GM10248 (cell line): ENCODE results near the gene MTR.

ENCODE experiments used
- CTCF ChIA-PET: fragments of 300-600 bp; sonication (Branson Sonifier 250); formaldehyde crosslinking; extraction: SDS; loops from one replicate; lab custom pipeline; 2021; ENCODE audit warnings: antibody characterized with exemption; lab: Yijun Ruan, JAX
- POLR2A ChIA-PET: fragments of 350-650 bp; sonication (Branson Sonifier 250); formaldehyde crosslinking; extraction: SDS; loops from one replicate; lab custom pipeline; 2020; ENCODE audit warnings: antibody characterized with exemption; lab: Yijun Ruan, JAX
- DNase-seq: peaks from one replicate; pipeline ENCODE4 v3.0.0; 2012; ENCODE audit errors: extremely low spot score
- TF ChIP-seq, protein P1 (sequence below): IDR thresholded peaks from 2 replicates; pipeline ENCODE4 v1.5.1; 2012; ENCODE audit warnings: mild to moderate bottlenecking, low read depth; ENCODE audit errors: extremely low read depth, missing control alignments, control extremely low read depth

The MTR gene

DNA sequence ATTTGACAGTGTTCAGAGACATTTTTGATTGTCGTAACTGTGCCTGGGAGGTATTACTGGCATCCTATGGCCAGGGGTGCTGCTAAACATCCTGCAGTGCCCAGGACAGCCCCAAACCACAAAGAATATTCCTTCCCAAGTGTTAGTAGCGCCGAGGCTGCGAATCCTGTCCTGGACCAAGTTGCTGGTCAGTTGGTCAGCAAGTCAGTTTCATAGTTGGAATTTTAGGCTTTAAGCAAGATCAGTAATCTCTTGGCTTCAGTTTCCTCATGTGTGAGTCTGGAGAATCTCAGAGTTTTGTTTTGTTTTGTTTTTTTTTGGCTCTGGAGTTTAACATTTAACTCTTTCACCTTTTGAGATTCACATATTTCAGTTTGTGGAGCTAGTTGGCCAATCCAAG, 65.0 kb downstream of the MTR start:
- POLR2A ChIA-PET = interaction anchor here (0.6 kb wide), 1 partner anchor 33 kb away, joined by 7 read pairs; no protein-coding TSS in a partner anchor
- TF ChIP-seq, protein P1, sequence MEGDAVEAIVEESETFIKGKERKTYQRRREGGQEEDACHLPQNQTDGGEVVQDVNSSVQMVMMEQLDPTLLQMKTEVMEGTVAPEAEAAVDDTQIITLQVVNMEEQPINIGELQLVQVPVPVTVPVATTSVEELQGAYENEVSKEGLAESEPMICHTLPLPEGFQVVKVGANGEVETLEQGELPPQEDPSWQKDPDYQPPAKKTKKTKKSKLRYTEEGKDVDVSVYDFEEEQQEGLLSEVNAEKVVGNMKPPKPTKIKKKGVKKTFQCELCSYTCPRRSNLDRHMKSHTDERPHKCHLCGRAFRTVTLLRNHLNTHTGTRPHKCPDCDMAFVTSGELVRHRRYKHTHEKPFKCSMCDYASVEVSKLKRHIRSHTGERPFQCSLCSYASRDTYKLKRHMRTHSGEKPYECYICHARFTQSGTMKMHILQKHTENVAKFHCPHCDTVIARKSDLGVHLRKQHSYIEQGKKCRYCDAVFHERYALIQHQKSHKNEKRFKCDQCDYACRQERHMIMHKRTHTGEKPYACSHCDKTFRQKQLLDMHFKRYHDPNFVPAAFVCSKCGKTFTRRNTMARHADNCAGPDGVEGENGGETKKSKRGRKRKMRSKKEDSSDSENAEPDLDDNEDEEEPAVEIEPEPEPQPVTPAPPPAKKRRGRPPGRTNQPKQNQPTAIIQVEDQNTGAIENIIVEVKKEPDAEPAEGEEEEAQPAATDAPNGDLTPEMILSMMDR = no peak
- DNase-seq = no peak
- CTCF ChIA-PET = interaction anchor here (1.5 to 2.1 kb wide), 2 partner anchors 12 to 19 kb away, joined by 4 to 5 read pairs; no protein-coding TSS in a partner anchor

DNA sequence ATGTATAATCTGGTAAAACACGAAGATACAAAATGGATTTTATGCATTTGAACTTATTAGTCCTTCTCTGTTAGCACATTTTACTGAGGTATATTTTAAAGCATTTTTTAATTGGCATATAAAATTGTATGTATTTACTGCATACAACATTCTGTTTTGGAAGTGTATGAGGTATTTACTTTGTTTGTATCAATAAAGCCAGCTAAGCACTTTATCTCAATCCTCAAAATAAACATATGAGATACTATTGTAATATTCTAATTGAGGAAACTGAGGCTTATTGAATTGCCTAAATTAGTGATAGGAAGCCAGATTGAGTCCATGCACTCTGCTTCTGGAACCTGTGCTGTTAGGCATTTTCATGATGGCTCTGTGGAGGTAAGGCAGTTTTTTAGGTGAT, 65.6 kb downstream of the MTR start:
- DNase-seq = no peak
- ChIA-PET POLR2A (no interaction called here), CTCF (interaction anchor here (1.5 kb wide), 1 partner anchor 19 kb away, joined by 4 read pairs; no protein-coding TSS in a partner anchor)
- TF ChIP-seq, protein P1 = no peak

DNA sequence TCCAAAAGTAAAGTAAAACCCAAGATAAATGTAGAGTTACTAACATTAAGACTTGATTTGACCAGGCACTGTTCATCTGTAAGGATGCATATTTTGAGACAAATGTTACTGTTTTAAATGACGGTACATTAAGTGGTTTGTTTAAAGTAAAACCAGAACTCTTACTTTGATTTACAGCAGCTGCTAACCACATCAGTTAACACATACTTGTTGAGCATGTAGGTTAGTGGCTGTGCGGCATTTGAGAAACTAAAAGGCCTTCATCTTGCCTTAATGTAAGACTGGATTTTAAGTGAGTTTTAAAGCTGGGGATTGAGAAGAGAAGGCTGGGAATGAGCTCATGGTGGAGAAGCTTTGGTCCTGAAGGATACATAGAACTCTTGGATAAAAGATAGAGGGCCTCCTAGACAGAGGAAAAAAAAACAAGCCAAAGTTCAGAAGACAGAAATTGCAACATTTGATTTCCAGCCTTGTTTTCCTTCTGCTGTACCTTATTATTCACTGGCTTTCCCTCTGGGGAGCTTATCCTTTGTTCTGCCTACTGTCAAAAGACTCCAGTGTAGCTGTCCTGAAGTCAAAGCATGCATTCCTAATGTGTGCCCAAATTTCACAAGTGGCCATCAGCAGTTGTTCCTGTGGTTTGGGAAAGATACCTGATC, 66.6 kb downstream of the MTR start:
- TF ChIP-seq, protein P1 = no peak
- ChIA-PET CTCF (interaction anchor here (0.8 kb wide), 1 partner anchor 11 kb away, joined by 3 read pairs; no protein-coding TSS in a partner anchor), POLR2A (no interaction called here)
- no peak for DNase-seq

DNA sequence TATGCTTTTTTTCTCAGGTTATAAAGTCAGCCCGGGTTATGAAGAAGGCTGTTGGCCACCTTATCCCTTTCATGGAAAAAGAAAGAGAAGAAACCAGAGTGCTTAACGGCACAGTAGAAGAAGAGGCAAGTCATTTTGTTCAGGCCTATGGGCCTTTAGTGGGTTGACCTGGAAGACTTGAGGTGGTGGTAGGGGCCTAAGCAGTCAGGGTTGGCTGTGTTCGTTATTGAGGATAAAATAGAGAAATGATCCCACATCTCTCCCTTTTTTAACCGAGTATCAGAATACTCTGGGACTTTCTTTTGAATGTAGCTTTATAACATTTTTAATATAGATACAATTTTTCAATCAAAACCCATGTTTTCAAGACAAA, 67.1 kb downstream of the MTR start:
- TF ChIP-seq, protein P1 = no peak
- CTCF ChIA-PET = interaction anchor here (0.8 kb wide), 1 partner anchor 10 kb away, joined by 3 read pairs; no protein-coding TSS in a partner anchor
- no peak for DNase-seq
- POLR2A ChIA-PET = no interaction called here

DNA sequence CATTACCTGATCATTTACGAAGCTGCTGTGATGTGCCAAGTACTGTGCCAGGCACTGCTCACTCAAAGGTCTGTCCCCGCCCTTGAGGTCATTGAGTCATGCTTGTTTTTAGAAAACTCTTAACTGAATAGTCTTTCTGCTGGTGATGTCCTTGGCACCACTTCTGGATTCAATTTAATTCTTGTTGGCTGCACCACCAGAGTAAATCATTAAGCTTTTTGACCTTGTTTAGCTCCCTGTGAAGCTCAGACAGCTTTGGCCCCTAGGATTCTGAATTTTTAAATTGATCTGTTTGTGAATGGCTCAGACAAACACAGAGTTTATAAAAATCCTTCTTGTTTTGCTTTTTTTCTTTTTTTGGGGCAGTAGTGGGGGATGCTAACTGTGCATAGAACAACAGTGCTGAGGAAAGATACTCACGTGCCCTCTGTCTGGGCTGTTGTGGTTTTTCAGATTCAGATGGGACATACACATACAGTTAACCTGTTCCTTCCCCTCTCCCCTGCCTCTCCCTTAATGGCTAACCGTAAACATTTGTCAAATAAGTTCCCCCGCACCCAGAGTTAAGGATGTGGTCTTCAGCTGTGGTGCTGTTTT, 67.6 kb downstream of the MTR start:
- ChIA-PET CTCF (no interaction called here), POLR2A (no interaction called here)
- DNase-seq = no peak
- TF ChIP-seq, protein P1 = no peak

DNA sequence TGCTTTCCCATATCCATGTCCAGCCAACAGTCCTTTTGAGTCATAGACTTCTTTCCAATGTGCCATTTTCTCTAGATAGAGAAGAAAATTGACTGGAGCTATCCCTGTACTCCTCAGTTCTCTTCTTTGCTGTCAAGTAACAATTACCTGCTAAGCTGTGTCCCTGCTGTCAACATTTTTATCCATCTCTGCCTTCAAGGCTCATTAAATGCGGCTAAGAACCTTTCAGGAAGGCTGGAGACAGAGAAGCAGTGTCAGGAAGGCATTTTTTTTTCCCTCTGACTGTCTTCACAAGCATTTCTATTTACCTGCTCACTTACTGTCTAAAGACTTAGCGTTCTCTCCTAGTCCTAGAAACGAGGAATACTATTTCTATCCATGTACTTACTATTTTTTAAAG, 69.1 kb downstream of the MTR start:
- TF ChIP-seq, protein P1 = no peak
- DNase-seq = no peak
- ChIA-PET POLR2A (no interaction called here), CTCF (interaction anchor here (1.1 to 1.2 kb wide), 3 partner anchors 16 to 64 kb away, joined by 3 to 5 read pairs (median 3); no protein-coding TSS in a partner anchor)
